Measurements from ENCODE around the gene SMOC1. TPM values are rescaled to one million over a fixed set of nuclear protein-coding genes. Genes with fewer than 3 reads are reported as not detected.

Gene SMOC1
- total RNA-seq, 1 donor from 2014 or later, result 3.1 TPM

GRCh38 chr14:70022771-70023445 lies 143.7 kb downstream of the SMOC1 start:
- no peaks in the 10 kb centered on the region for H3K27me3 ChIP-seq (ENCODE audit: control insufficient read depth in 3 of 3, insufficient read depth in 3 of 3, low read length in 3 of 3)
- no peaks in the 10 kb centered on the region for H3K9me3 ChIP-seq (ENCODE audit: control insufficient read depth in 3 of 3, low read length in 3 of 3)
- no peak overlapping the region for H3K4me3 ChIP-seq (ENCODE audit: low read length in 3 of 3)

GRCh38 chr14:70023871-70024270 lies 144.7 kb downstream of the SMOC1 start:
- peaks cover 6 to 7% (median 7%) of the 10 kb centered on the region in 3 donors for H3K4me1 ChIP-seq (ENCODE audit: control insufficient read depth in 3 of 3, insufficient read depth in 3 of 3, low read length in 3 of 3)
- H3K9me3 ChIP-seq (ENCODE audit: control insufficient read depth in 3 of 3, low read length in 3 of 3), result no peaks in the 10 kb centered on the region
- H3K27me3 ChIP-seq (ENCODE audit: control insufficient read depth in 3 of 3, insufficient read depth in 3 of 3, low read length in 3 of 3), result peaks cover 0 to 3% (median 0%) of the 10 kb centered on the region in 3 donors
- H3K4me3 ChIP-seq (ENCODE audit: low read length in 3 of 3), result no peak overlapping the region
- no peak overlapping the region for H3K27ac ChIP-seq (ENCODE audit: low read depth, low read length)
- no peak overlapping the region for H3K9ac ChIP-seq (ENCODE audit: low read depth in 1 of 3, low read length in 3 of 3)
- H3K36me3 ChIP-seq (ENCODE audit: control insufficient read depth in 3 of 3, insufficient read depth in 3 of 3, low read length in 3 of 3), result peaks cover 0 to 7% (median 0%) of the 10 kb centered on the region in 3 donors

More at GRCh38 chr14:70022771-70023445, 143.7 kb downstream of the SMOC1 start:
- peaks cover 0 to 7% (median 0%) of the 10 kb centered on the region in 3 donors for H3K36me3 ChIP-seq (ENCODE audit: control insufficient read depth in 3 of 3, insufficient read depth in 3 of 3, low read length in 3 of 3)
- no peak overlapping the region for H3K27ac ChIP-seq (ENCODE audit: low read depth, low read length)
- H3K9ac ChIP-seq (ENCODE audit: low read depth in 1 of 3, low read length in 3 of 3), result no peak overlapping the region
- H3K4me1 ChIP-seq (ENCODE audit: control insufficient read depth in 3 of 3, insufficient read depth in 3 of 3, low read length in 3 of 3), result peaks cover 10 to 17% (median 13%) of the 10 kb centered on the region in 3 donors

- Histone ChIP-seq H3K4me1 (ENCODE audit: control insufficient read depth in 3 of 3, insufficient read depth in 3 of 3, low read length in 3 of 3) (no peaks in the 10 kb centered on the region), H3K27ac (ENCODE audit: low read depth, low read length) (no peak overlapping the region), H3K9ac (ENCODE audit: low read depth in 1 of 3, low read length in 3 of 3) (no peak overlapping the region), H3K9me3 (ENCODE audit: control insufficient read depth in 3 of 3, low read length in 3 of 3) (no peaks in the 10 kb centered on the region), H3K4me3 (ENCODE audit: low read length in 3 of 3) (no peak overlapping the region), H3K36me3 (ENCODE audit: control insufficient read depth in 3 of 3, insufficient read depth in 3 of 3, low read length in 3 of 3) (peaks cover 0 to 7% (median 0%) of the 10 kb centered on the region in 3 donors), H3K27me3 (ENCODE audit: control insufficient read depth in 3 of 3, insufficient read depth in 3 of 3, low read length in 3 of 3) (peaks cover 0 to 4% (median 0%) of the 10 kb centered on the region in 3 donors)
These were observed 148.7 kb downstream of the SMOC1 start for GRCh38 chr14:70027785-70028428.

GRCh38 chr14:70029296-70030132 lies 150.3 kb downstream of the SMOC1 start:
- H3K36me3 ChIP-seq (ENCODE audit: control insufficient read depth in 3 of 3, insufficient read depth in 3 of 3, low read length in 3 of 3), result peaks cover 0 to 2% (median 0%) of the 10 kb centered on the region in 3 donors
- peaks cover 0 to 4% (median 3%) of the 10 kb centered on the region in 3 donors for H3K27me3 ChIP-seq (ENCODE audit: control insufficient read depth in 3 of 3, insufficient read depth in 3 of 3, low read length in 3 of 3)
- H3K27ac ChIP-seq (ENCODE audit: low read depth, low read length), result no peak overlapping the region
- no peaks in the 10 kb centered on the region for H3K4me1 ChIP-seq (ENCODE audit: control insufficient read depth in 3 of 3, insufficient read depth in 3 of 3, low read length in 3 of 3)
- no peaks in the 10 kb centered on the region for H3K9me3 ChIP-seq (ENCODE audit: control insufficient read depth in 3 of 3, low read length in 3 of 3)
- H3K9ac ChIP-seq (ENCODE audit: low read depth in 1 of 3, low read length in 3 of 3), result no peak overlapping the region
- no peak overlapping the region for H3K4me3 ChIP-seq (ENCODE audit: low read length in 3 of 3)

- no peak overlapping the region for H3K9ac ChIP-seq (ENCODE audit: low read depth in 1 of 3, low read length in 3 of 3)
These were observed 152.8 kb downstream of the SMOC1 start for GRCh38 chr14:70032016-70032415.

GRCh38 chr14:70032447-70032846 lies 153.2 kb downstream of the SMOC1 start:
- H3K9me3 ChIP-seq (ENCODE audit: control insufficient read depth in 3 of 3, low read length in 3 of 3), result no peaks in the 10 kb centered on the region
- H3K4me3 ChIP-seq (ENCODE audit: low read length in 3 of 3), result no peak overlapping the region
- H3K27me3 ChIP-seq (ENCODE audit: control insufficient read depth in 3 of 3, insufficient read depth in 3 of 3, low read length in 3 of 3), result peaks cover 8 to 19% (median 9%) of the 10 kb centered on the region in 3 donors
- no peak overlapping the region for H3K27ac ChIP-seq (ENCODE audit: low read depth, low read length)
- H3K4me1 ChIP-seq (ENCODE audit: control insufficient read depth in 3 of 3, insufficient read depth in 3 of 3, low read length in 3 of 3), result no peaks in the 10 kb centered on the region
- no peak overlapping the region for H3K9ac ChIP-seq (ENCODE audit: low read depth in 1 of 3, low read length in 3 of 3)
- H3K36me3 ChIP-seq (ENCODE audit: control insufficient read depth in 3 of 3, insufficient read depth in 3 of 3, low read length in 3 of 3), result no peaks in the 10 kb centered on the region

More at GRCh38 chr14:70032016-70032415, 152.8 kb downstream of the SMOC1 start:
- no peak overlapping the region for H3K27ac ChIP-seq (ENCODE audit: low read depth, low read length)
- H3K27me3 ChIP-seq (ENCODE audit: control insufficient read depth in 3 of 3, insufficient read depth in 3 of 3, low read length in 3 of 3), result peaks cover 6 to 16% (median 9%) of the 10 kb centered on the region in 3 donors
- H3K4me3 ChIP-seq (ENCODE audit: low read length in 3 of 3), result no peak overlapping the region
- H3K36me3 ChIP-seq (ENCODE audit: control insufficient read depth in 3 of 3, insufficient read depth in 3 of 3, low read length in 3 of 3), result no peaks in the 10 kb centered on the region
- no peaks in the 10 kb centered on the region for H3K4me1 ChIP-seq (ENCODE audit: control insufficient read depth in 3 of 3, insufficient read depth in 3 of 3, low read length in 3 of 3)
- H3K9me3 ChIP-seq (ENCODE audit: control insufficient read depth in 3 of 3, low read length in 3 of 3), result no peaks in the 10 kb centered on the region

- Histone ChIP-seq H3K36me3 (ENCODE audit: control insufficient read depth in 3 of 3, insufficient read depth in 3 of 3, low read length in 3 of 3) (no peaks in the 10 kb centered on the region), H3K4me3 (ENCODE audit: low read length in 3 of 3) (no peak overlapping the region), H3K4me1 (ENCODE audit: control insufficient read depth in 3 of 3, insufficient read depth in 3 of 3, low read length in 3 of 3) (no peaks in the 10 kb centered on the region), H3K27me3 (ENCODE audit: control insufficient read depth in 3 of 3, insufficient read depth in 3 of 3, low read length in 3 of 3) (peaks cover 8 to 20% (median 9%) of the 10 kb centered on the region in 3 donors), H3K27ac (ENCODE audit: low read depth, low read length) (no peak overlapping the region), H3K9me3 (ENCODE audit: control insufficient read depth in 3 of 3, low read length in 3 of 3) (no peaks in the 10 kb centered on the region), H3K9ac (ENCODE audit: low read depth in 1 of 3, low read length in 3 of 3) (no peak overlapping the region)
These were observed 153.9 kb downstream of the SMOC1 start for GRCh38 chr14:70033116-70033515.

- H3K27me3 ChIP-seq (ENCODE audit: control insufficient read depth in 3 of 3, insufficient read depth in 3 of 3, low read length in 3 of 3), result peaks cover 8 to 20% (median 8%) of the 10 kb centered on the region in 3 donors
- no peak overlapping the region for H3K27ac ChIP-seq (ENCODE audit: low read depth, low read length)
- no peaks in the 10 kb centered on the region for H3K4me1 ChIP-seq (ENCODE audit: control insufficient read depth in 3 of 3, insufficient read depth in 3 of 3, low read length in 3 of 3)
- H3K9me3 ChIP-seq (ENCODE audit: control insufficient read depth in 3 of 3, low read length in 3 of 3), result no peaks in the 10 kb centered on the region
- no peaks in the 10 kb centered on the region for H3K36me3 ChIP-seq (ENCODE audit: control insufficient read depth in 3 of 3, insufficient read depth in 3 of 3, low read length in 3 of 3)
- no peak overlapping the region for H3K9ac ChIP-seq (ENCODE audit: low read depth in 1 of 3, low read length in 3 of 3)
- H3K4me3 ChIP-seq (ENCODE audit: low read length in 3 of 3), result no peak overlapping the region
These were observed 154.3 kb downstream of the SMOC1 start for GRCh38 chr14:70033561-70033960.

- H3K4me1 ChIP-seq (ENCODE audit: control insufficient read depth in 3 of 3, insufficient read depth in 3 of 3, low read length in 3 of 3), result no peaks in the 10 kb centered on the region
- no peaks in the 10 kb centered on the region for H3K9me3 ChIP-seq (ENCODE audit: control insufficient read depth in 3 of 3, low read length in 3 of 3)
- H3K9ac ChIP-seq (ENCODE audit: low read depth in 1 of 3, low read length in 3 of 3), result no peak overlapping the region
- H3K27me3 ChIP-seq (ENCODE audit: control insufficient read depth in 3 of 3, insufficient read depth in 3 of 3, low read length in 3 of 3), result peaks cover 4 to 20% (median 8%) of the 10 kb centered on the region in 3 donors
- H3K27ac ChIP-seq (ENCODE audit: low read depth, low read length), result no peak overlapping the region
- no peaks in the 10 kb centered on the region for H3K36me3 ChIP-seq (ENCODE audit: control insufficient read depth in 3 of 3, insufficient read depth in 3 of 3, low read length in 3 of 3)
- H3K4me3 ChIP-seq (ENCODE audit: low read length in 3 of 3), result no peak overlapping the region
These were observed 155.0 kb downstream of the SMOC1 start for GRCh38 chr14:70034257-70034656.

Data from skeletal muscle tissue (tissue), 4 donors.